Measurements from ENCODE around the gene DUSP7. TPM values are rescaled to one million over a fixed set of nuclear protein-coding genes. Genes with fewer than 3 reads are reported as not detected.

Gene DUSP7
- total RNA-seq, 1 experiment from 2014 or later, result 40.9 TPM

- Histone ChIP-seq H3K4me3 (ENCODE audit: low read length) (no peak overlapping the region), H2AFZ (ENCODE audit: low read length) (no peak overlapping the region), H3K9me2 (replicated peaks; ENCODE audit: low read length) (no peaks in the 10 kb centered on the region), H3K4me2 (ENCODE audit: low read length) (no peak overlapping the region), H3K27ac (ENCODE audit: low read length) (no peak overlapping the region), H3K9ac (ENCODE audit: low read length) (no peak overlapping the region), H3K79me2 (ENCODE audit: low read length) (no peaks in the 10 kb centered on the region), H3K36me3 (ENCODE audit: low read depth, low read length) (no peaks in the 10 kb centered on the region; the same call in 1 of the 2 replicates), H3K27me3 (ENCODE audit: low read length) (no peaks in the 10 kb centered on the region), H3K9me3 (ENCODE audit: low read length) (no peaks in the 10 kb centered on the region), H3K4me1 (ENCODE audit: insufficient read depth, low read length) (no peaks in the 10 kb centered on the region), H3F3A (ENCODE audit: low read length, unreplicated experiment) (no peaks in the 10 kb centered on the region), H4K20me1 (ENCODE audit: low read length) (no peaks in the 10 kb centered on the region)
- TF ChIP-seq CTCF (conservative IDR thresholded peaks at IDR 0.05; ENCODE audit: low read depth, low read length) (no peak), EZH2 (IDR thresholded peaks at IDR 0.05; ENCODE audit: low read length, unreplicated experiment) (no peak), EZH2phosphoT487 (IDR thresholded peaks at IDR 0.05; ENCODE audit: borderline replicate concordance, low read length) (no peak)
- ChIA-PET CTCF (no interaction called here), POLR2A (ENCODE audit: unreplicated experiment) (no interaction called here)
- BruUV-seq (replicated peaks), result no TSS peak
- no peak for DNase-seq
- no peak for ATAC-seq
- intact Hi-C loops (cut with micrococcal nuclease), result no loop called here
These were observed 27.3 kb upstream of the DUSP7 start for GRCh38 chr3:52083556-52084087.

GRCh38 chr3:52082951-52083350, 26.6 kb upstream of the DUSP7 start:
- no peak for DNase-seq
- H3K4me1 ChIP-seq (ENCODE audit: insufficient read depth, low read length), result no peaks in the 10 kb centered on the region
- BruUV-seq (replicated peaks), result no TSS peak
- H3K4me2 ChIP-seq (ENCODE audit: low read length), result no peak overlapping the region
- H3K9me2 ChIP-seq (replicated peaks; ENCODE audit: low read length), result no peaks in the 10 kb centered on the region
- no peaks in the 10 kb centered on the region for H3K27me3 ChIP-seq (ENCODE audit: low read length)
- ChIA-PET POLR2A (ENCODE audit: unreplicated experiment) (no interaction called here), CTCF (no interaction called here)
- H3K36me3 ChIP-seq (ENCODE audit: low read depth, low read length), result no peaks in the 10 kb centered on the region
- H3F3A ChIP-seq (ENCODE audit: low read length, unreplicated experiment), result no peaks in the 10 kb centered on the region
- TF ChIP-seq EZH2 (IDR thresholded peaks at IDR 0.05; ENCODE audit: low read length, unreplicated experiment) (no peak), EZH2phosphoT487 (IDR thresholded peaks at IDR 0.05; ENCODE audit: borderline replicate concordance, low read length) (no peak), CTCF (conservative IDR thresholded peaks at IDR 0.05; ENCODE audit: low read depth, low read length) (no peak)
- H3K4me3 ChIP-seq (ENCODE audit: low read length), result no peak overlapping the region
- intact Hi-C loops (cut with micrococcal nuclease), result no loop called here
- no peak overlapping the region for H2AFZ ChIP-seq (ENCODE audit: low read length)
- no peaks in the 10 kb centered on the region for H3K79me2 ChIP-seq (ENCODE audit: low read length)
- H3K9me3 ChIP-seq (ENCODE audit: low read length), result no peaks in the 10 kb centered on the region
- no peak overlapping the region for H3K9ac ChIP-seq (ENCODE audit: low read length)
- no peaks in the 10 kb centered on the region for H4K20me1 ChIP-seq (ENCODE audit: low read length)
- no peak for ATAC-seq
- no peak overlapping the region for H3K27ac ChIP-seq (ENCODE audit: low read length)

- Histone ChIP-seq H3K9me3 (ENCODE audit: low read length) (no peaks in the 10 kb centered on the region), H3K36me3 (ENCODE audit: low read depth, low read length) (no peaks in the 10 kb centered on the region), H3K79me2 (ENCODE audit: low read length) (no peaks in the 10 kb centered on the region), H3K9ac (ENCODE audit: low read length) (no peak overlapping the region), H3K9me2 (replicated peaks; ENCODE audit: low read length) (no peaks in the 10 kb centered on the region), H2AFZ (ENCODE audit: low read length) (no peak overlapping the region), H3K4me1 (ENCODE audit: insufficient read depth, low read length) (no peaks in the 10 kb centered on the region), H3K27me3 (ENCODE audit: low read length) (no peaks in the 10 kb centered on the region), H3K4me2 (ENCODE audit: low read length) (no peak overlapping the region), H3K27ac (ENCODE audit: low read length) (no peak overlapping the region), H4K20me1 (ENCODE audit: low read length) (no peaks in the 10 kb centered on the region), H3F3A (ENCODE audit: low read length, unreplicated experiment) (no peaks in the 10 kb centered on the region), H3K4me3 (ENCODE audit: low read length) (no peak overlapping the region)
- ChIA-PET CTCF (no interaction called here), POLR2A (ENCODE audit: unreplicated experiment) (no interaction called here)
- TF ChIP-seq EZH2 (IDR thresholded peaks at IDR 0.05; ENCODE audit: low read length, unreplicated experiment) (no peak), CTCF (conservative IDR thresholded peaks at IDR 0.05; ENCODE audit: low read depth, low read length) (no peak), EZH2phosphoT487 (IDR thresholded peaks at IDR 0.05; ENCODE audit: borderline replicate concordance, low read length) (no peak)
- no peak for ATAC-seq
- no peak for DNase-seq
- intact Hi-C loops (cut with micrococcal nuclease), result no loop called here
- BruUV-seq (replicated peaks), result no TSS peak
These were observed 24.7 kb upstream of the DUSP7 start for GRCh38 chr3:52080830-52081719.
